ENCODE results near the gene CD207. TPM values are rescaled to one million over a fixed set of nuclear protein-coding genes. Genes with fewer than 3 reads are reported as not detected.

Gene CD207
- total and polyA plus RNA-seq, 2 experiments from 2014 or later: not detected

GRCh38 chr2:70816726-70817125, 18.9 kb downstream of the CD207 start:
- Histone ChIP-seq H2AFZ (no peak overlapping the region), H4K20me1 (replicated peaks; ENCODE audit: insufficient read depth) (no peaks in the 10 kb centered on the region), H3K4me2 (no peak overlapping the region), H3K36me3 (ENCODE audit: insufficient read depth) (no peaks in the 10 kb centered on the region), H3K4me1 (ENCODE audit: insufficient read depth) (no peaks in the 10 kb centered on the region), H3K27me3 (ENCODE audit: insufficient read depth) (peaks cover 3% of the 10 kb centered on the region; the same call in 1 of the 2 replicates), H3K79me2 (replicated peaks; ENCODE audit: insufficient read depth) (no peaks in the 10 kb centered on the region), H3K4me3 (no peak overlapping the region), H3F3A (replicated peaks; ENCODE audit: low read depth) (no peaks in the 10 kb centered on the region), H3K9me2 (ENCODE audit: insufficient read depth) (peaks cover 13% of the 10 kb centered on the region), H3K27ac (ENCODE audit: low read depth) (no peak overlapping the region)
- Mint-ChIP-seq H3K4me1 (no peaks in the 10 kb centered on the region; the same call in 2 of the 3 replicates), H3K27me3 (ENCODE audit: insufficient read depth, low read depth, poor library complexity) (peaks cover 5% of the 10 kb centered on the region), H3K4me3 (no peak overlapping the region), H3K36me3 (ENCODE audit: low read depth) (no peaks in the 10 kb centered on the region), H3K27ac (no peak overlapping the region), H3K9me3 (no peaks in the 10 kb centered on the region; the same call in 2 of the 3 replicates)
- ATAC-seq (no peak), DNase-seq (ENCODE audit: low spot score) (no peak)
- no peak for TF ChIP-seq ZNF114 (CRISPR knock-in tag; IDR thresholded peaks at IDR 0.05)

DNA sequence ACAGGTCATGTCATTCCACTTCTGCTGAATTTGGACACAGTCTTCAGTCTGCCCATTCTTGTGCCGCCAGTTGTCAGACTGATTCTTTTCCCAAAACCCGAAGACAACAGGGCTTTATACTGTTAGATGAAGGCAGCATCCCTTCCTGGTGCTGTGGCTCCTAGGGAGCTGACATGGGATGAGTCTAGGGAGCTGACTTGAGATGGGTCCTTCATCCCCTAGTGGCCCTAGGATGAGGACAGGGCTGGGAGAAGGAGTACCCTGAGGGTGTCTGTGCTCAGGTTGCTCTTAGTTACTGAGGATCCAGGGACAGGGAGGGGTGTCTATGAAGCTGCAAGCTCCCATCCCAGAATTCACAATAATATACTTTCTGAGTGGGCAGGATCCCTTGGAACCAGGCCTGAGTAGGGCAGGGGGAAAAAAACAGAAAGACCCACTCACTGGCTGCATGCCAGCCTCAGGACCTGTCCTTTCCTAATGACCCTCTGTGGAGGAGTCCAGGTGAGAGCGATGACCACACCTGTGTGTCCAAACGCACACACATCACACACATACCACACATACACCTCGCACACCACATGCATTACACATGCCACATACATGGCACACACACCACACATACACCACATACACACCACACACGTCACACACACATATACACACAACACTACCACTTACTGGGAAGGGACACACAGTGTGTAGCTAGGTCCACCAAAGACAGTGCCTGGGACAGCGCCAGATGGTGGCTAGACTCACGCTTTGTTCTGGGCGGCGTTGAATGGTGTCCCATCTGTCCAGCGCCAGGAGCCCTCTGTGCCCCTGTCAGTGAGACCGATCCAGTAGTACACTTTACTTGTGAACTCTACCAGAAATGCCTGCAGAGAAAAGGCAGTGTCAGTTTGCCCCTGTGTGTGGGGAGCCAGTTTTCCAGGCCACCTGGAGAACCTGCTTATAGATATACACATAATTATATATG, 26.3 kb downstream of the CD207 start:
- H3K9me2 ChIP-seq (ENCODE audit: insufficient read depth): peaks cover 9% of the 10 kb centered on the region; the same call in 1 of the 2 replicates
- peaks cover 8% of the 10 kb centered on the region for H3K27me3 Mint-ChIP-seq (ENCODE audit: insufficient read depth, low read depth, poor library complexity)
- no peak overlapping the region for H3K27ac ChIP-seq (ENCODE audit: low read depth)
- no peak overlapping the region for H3K4me3 Mint-ChIP-seq
- H4K20me1 ChIP-seq (replicated peaks; ENCODE audit: insufficient read depth): no peaks in the 10 kb centered on the region
- no peaks in the 10 kb centered on the region; the same call in 2 of the 3 replicates for H3K9me3 Mint-ChIP-seq
- no peak overlapping the region for H2AFZ ChIP-seq
- no peak overlapping the region for H3K4me2 ChIP-seq
- H3F3A ChIP-seq (replicated peaks; ENCODE audit: low read depth): no peaks in the 10 kb centered on the region
- H3K4me1 ChIP-seq (ENCODE audit: insufficient read depth): no peaks in the 10 kb centered on the region
- no peaks in the 10 kb centered on the region for H3K27me3 ChIP-seq (ENCODE audit: insufficient read depth)
- no peaks in the 10 kb centered on the region for H3K79me2 ChIP-seq (replicated peaks; ENCODE audit: insufficient read depth)
- H3K4me1 Mint-ChIP-seq: no peaks in the 10 kb centered on the region
- ATAC-seq (no peak; the same call in 2 of the 3 replicates), DNase-seq (ENCODE audit: low spot score) (no peak)
- no peak overlapping the region for H3K4me3 ChIP-seq
- H3K36me3 Mint-ChIP-seq (ENCODE audit: low read depth): no peaks in the 10 kb centered on the region
- H3K27ac Mint-ChIP-seq: no peak overlapping the region
- no peaks in the 10 kb centered on the region for H3K36me3 ChIP-seq (ENCODE audit: insufficient read depth)
- TF ChIP-seq CTCF (conservative IDR thresholded peaks at IDR 0.05; ENCODE audit: low read depth in 2 of 2) (no peak), ETS1 (IDR thresholded peaks at IDR 0.05) (no peak), JUNB (IDR thresholded peaks at IDR 0.05; ENCODE audit: unreplicated experiment) (no peak), POLR2AphosphoS5 (IDR thresholded peaks at IDR 0.05; ENCODE audit: low read depth) (no peak), CREB1 (CRISPR knock-in tag; IDR thresholded peaks at IDR 0.05; ENCODE audit: low read depth) (no peak), EZH2 (IDR thresholded peaks at IDR 0.05; ENCODE audit: low read depth, unreplicated experiment) (no peak), NANOG (IDR thresholded peaks at IDR 0.05; ENCODE audit: borderline replicate concordance) (no peak), ZNF331 (CRISPR knock-in tag; IDR thresholded peaks at IDR 0.05; ENCODE audit: low read depth) (no peak)
- TF ChIP-seq, protein P1, sequence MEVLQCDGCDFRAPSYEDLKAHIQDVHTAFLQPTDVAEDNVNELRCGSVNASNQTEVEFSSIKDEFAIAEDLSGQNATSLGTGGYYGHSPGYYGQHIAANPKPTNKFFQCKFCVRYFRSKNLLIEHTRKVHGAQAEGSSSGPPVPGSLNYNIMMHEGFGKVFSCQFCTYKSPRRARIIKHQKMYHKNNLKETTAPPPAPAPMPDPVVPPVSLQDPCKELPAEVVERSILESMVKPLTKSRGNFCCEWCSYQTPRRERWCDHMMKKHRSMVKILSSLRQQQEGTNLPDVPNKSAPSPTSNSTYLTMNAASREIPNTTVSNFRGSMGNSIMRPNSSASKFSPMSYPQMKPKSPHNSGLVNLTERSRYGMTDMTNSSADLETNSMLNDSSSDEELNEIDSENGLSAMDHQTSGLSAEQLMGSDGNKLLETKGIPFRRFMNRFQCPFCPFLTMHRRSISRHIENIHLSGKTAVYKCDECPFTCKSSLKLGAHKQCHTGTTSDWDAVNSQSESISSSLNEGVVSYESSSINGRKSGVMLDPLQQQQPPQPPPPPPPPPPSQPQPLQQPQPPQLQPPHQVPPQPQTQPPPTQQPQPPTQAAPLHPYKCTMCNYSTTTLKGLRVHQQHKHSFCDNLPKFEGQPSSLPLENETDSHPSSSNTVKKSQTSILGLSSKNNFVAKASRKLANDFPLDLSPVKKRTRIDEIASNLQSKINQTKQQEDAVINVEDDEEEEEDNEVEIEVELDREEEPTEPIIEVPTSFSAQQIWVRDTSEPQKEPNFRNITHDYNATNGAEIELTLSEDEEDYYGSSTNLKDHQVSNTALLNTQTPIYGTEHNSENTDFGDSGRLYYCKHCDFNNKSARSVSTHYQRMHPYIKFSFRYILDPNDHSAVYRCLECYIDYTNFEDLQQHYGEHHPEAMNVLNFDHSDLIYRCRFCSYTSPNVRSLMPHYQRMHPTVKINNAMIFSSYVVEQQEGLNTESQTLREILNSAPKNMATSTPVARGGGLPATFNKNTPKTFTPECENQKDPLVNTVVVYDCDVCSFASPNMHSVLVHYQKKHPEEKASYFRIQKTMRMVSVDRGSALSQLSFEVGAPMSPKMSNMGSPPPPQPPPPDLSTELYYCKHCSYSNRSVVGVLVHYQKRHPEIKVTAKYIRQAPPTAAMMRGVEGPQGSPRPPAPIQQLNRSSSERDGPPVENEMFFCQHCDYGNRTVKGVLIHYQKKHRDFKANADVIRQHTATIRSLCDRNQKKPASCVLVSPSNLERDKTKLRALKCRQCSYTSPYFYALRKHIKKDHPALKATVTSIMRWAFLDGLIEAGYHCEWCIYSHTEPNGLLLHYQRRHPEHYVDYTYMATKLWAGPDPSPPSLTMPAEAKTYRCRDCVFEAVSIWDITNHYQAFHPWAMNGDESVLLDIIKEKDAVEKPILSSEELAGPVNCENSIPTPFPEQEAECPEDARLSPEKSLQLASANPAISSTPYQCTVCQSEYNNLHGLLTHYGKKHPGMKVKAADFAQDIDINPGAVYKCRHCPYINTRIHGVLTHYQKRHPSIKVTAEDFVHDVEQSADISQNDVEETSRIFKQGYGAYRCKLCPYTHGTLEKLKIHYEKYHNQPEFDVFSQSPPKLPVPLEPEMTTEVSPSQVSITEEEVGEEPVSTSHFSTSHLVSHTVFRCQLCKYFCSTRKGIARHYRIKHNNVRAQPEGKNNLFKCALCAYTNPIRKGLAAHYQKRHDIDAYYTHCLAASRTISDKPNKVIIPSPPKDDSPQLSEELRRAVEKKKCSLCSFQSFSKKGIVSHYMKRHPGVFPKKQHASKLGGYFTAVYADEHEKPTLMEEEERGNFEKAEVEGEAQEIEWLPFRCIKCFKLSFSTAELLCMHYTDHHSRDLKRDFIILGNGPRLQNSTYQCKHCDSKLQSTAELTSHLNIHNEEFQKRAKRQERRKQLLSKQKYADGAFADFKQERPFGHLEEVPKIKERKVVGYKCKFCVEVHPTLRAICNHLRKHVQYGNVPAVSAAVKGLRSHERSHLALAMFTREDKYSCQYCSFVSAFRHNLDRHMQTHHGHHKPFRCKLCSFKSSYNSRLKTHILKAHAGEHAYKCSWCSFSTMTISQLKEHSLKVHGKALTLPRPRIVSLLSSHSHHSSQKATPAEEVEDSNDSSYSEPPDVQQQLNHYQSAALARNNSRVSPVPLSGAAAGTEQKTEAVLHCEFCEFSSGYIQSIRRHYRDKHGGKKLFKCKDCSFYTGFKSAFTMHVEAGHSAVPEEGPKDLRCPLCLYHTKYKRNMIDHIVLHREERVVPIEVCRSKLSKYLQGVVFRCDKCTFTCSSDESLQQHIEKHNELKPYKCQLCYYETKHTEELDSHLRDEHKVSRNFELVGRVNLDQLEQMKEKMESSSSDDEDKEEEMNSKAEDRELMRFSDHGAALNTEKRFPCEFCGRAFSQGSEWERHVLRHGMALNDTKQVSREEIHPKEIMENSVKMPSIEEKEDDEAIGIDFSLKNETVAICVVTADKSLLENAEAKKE (CRISPR knock-in tag; IDR thresholded peaks at IDR 0.05): no peak
